Endodermal cell (in vitro differentiated cells): ENCODE data around the gene KIZ. TPM values are rescaled to one million over a fixed set of nuclear protein-coding genes. Genes with fewer than 3 reads are reported as not detected.

Source experiments
- DNase-seq: peaks from one replicate; pipeline ENCODE4 v3.0.0-alpha.2; 2017
- H3K27ac ChIP-seq: 2 replicates; pipeline ENCODE4 v1.5.1; 2013; ENCODE audit warnings: mild to moderate bottlenecking, low read depth, low read length, moderate library complexity
- H3K27me3 ChIP-seq: 2 replicates; pipeline ENCODE4 v1.6.1; 2013; ENCODE audit warnings: mild to moderate bottlenecking, low read length, moderate library complexity; ENCODE audit not compliant: insufficient read depth, control insufficient read depth, poor library complexity, severe bottlenecking
- H3K36me3 ChIP-seq: 2 replicates; pipeline ENCODE4 v1.7.0; 2013; ENCODE audit warnings: mild to moderate bottlenecking, low read length, moderate library complexity; ENCODE audit not compliant: control insufficient read depth, insufficient read depth
- H3K4me1 ChIP-seq: one replicate; pipeline ENCODE4 v1.7.0; 2013; ENCODE audit warnings: low read length; ENCODE audit not compliant: control insufficient read depth, insufficient read depth
- H3K4me3 ChIP-seq: 2 replicates; pipeline ENCODE4 v1.5.1; 2013; ENCODE audit warnings: mild to moderate bottlenecking, low read length, moderate library complexity
- H3K9ac ChIP-seq: 2 replicates; pipeline ENCODE4 v1.6.1; 2013; ENCODE audit warnings: mild to moderate bottlenecking, low read length, moderate library complexity; ENCODE audit not compliant: poor library complexity, severe bottlenecking; ENCODE audit errors: extremely low read depth
- H3K9me3 ChIP-seq: 2 replicates; pipeline ENCODE4 v1.6.1; 2013; ENCODE audit warnings: mild to moderate bottlenecking, low read length, moderate library complexity; ENCODE audit not compliant: control insufficient read depth
- H3K27ac Mint-ChIP-seq: 2 replicates; pipeline ENCODE4 v1.8.0; 2020; ENCODE audit warnings: mixed read lengths
- H3K27me3 Mint-ChIP-seq: 2 replicates; pipeline ENCODE4 v1.8.0; 2021; ENCODE audit warnings: mild to moderate bottlenecking, mixed read lengths; ENCODE audit not compliant: insufficient read depth
- H3K36me3 Mint-ChIP-seq: 2 replicates; pipeline ENCODE4 v1.8.0; 2020; ENCODE audit warnings: low read depth, mixed read lengths
- H3K4me1 Mint-ChIP-seq: 2 replicates; pipeline ENCODE4 v1.8.0; 2020; ENCODE audit warnings: mixed read lengths
- H3K4me3 Mint-ChIP-seq: 2 replicates; pipeline ENCODE4 v1.8.0; 2020; ENCODE audit warnings: mild to moderate bottlenecking, moderate library complexity, mixed read lengths
- H3K9me3 Mint-ChIP-seq: 2 replicates; pipeline ENCODE4 v1.8.0; 2020; ENCODE audit warnings: mild to moderate bottlenecking, mixed read lengths
- WGBS, 2 experiments: methylation state at CpG; one replicate each; pipeline versions ENCODE4 v1.1.5 to v1.1.7; 2013; ENCODE audit warnings: missing lambda C conversion rate in 2 of 2, mixed read lengths in 1 of 2; ENCODE audit not compliant: insufficient coverage in 1 of 2, insufficient read length in 1 of 2; 5-methylcytosine and 5-hydroxymethylcytosine counted together
- total RNA-seq, 2 donors: library from RNA; stranded (reverse); fragmentation: NEBNext Ultra II Directional in 1 of 2; extraction: Animal tissue kit (Norgen Biotek cat#: 25700) in 1 of 2; gene quantifications; 2 replicates in 1 of 2; 3 replicates in 1 of 2; pipeline ENCODE4 v1.2.1, GENCODE V29; 2021
- TF ChIP-seq, protein P1 (sequence below): fragments of 200-600 bp; sonication (generic); conservative IDR thresholded peaks from 2 replicates; pipeline ENCODE4 v1.5.0; 2021; ENCODE audit warnings: antibody characterized with exemption, mild to moderate bottlenecking

KIZ gene
- total RNA-seq, 2 donors from 2014 or later, result 50.3 to 50.8 TPM

DNA sequence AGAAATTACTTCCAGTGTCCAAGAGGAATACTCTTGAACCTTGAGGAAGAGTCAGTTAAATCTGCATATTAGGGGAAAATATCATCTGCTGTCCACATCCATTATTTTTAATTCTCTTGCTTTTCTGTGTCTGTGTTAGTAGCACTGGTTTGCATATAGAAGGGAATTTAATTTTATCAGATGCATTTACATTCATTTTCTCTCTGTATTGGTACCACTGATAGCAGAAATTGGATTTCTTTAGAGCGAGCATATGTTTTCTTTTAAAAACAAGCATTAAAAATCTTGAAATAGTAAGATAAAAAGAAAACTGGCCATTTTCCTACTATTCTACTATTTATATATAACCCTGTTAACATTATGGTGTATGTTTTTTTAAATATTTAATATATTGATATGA lies 83.8 kb downstream of the KIZ start:
- no peaks in the 10 kb centered on the region for H3K27me3 ChIP-seq
- H3K9me3 ChIP-seq, result no peaks in the 10 kb centered on the region
- Mint-ChIP-seq H3K27ac (no peak overlapping the region), H3K27me3 (no peaks in the 10 kb centered on the region), H3K36me3 (peaks cover 29% of the 10 kb centered on the region), H3K4me3 (no peak overlapping the region), H3K9me3 (no peaks in the 10 kb centered on the region), H3K4me1 (peaks cover 31% of the 10 kb centered on the region)
- peaks cover 3% of the 10 kb centered on the region for H3K4me1 ChIP-seq
- DNase-seq, result no peak
- no peaks in the 10 kb centered on the region for H3K36me3 ChIP-seq
- no peak overlapping the region for H3K4me3 ChIP-seq
- H3K9ac ChIP-seq, result no peak overlapping the region
- no peak overlapping the region for H3K27ac ChIP-seq
- no CpG with 5 or more reads among the region's 1 CpG for WGBS, 2 experiments
- TF ChIP-seq, protein P1, sequence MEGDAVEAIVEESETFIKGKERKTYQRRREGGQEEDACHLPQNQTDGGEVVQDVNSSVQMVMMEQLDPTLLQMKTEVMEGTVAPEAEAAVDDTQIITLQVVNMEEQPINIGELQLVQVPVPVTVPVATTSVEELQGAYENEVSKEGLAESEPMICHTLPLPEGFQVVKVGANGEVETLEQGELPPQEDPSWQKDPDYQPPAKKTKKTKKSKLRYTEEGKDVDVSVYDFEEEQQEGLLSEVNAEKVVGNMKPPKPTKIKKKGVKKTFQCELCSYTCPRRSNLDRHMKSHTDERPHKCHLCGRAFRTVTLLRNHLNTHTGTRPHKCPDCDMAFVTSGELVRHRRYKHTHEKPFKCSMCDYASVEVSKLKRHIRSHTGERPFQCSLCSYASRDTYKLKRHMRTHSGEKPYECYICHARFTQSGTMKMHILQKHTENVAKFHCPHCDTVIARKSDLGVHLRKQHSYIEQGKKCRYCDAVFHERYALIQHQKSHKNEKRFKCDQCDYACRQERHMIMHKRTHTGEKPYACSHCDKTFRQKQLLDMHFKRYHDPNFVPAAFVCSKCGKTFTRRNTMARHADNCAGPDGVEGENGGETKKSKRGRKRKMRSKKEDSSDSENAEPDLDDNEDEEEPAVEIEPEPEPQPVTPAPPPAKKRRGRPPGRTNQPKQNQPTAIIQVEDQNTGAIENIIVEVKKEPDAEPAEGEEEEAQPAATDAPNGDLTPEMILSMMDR, result no peak

DNA sequence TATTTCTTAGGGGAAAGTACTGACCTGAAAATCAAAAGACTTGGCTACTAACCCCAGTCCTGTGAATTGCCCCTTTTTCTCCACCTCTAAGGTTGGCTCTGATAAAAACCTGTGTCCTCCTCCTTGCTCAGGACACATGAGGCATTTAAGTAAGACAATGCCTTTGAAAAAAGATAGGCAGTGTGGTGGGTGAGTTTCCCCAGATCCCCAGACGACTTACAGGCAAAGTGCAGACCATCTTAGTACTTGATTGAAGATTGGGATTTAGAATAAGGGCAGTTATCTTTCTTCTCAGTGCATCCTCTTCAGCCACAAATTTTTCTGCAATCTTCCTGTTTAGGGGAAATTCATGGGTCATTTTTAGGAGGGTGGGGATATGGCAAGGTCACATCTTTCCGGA lies 87.8 kb downstream of the KIZ start:
- Mint-ChIP-seq H3K27me3 (no peaks in the 10 kb centered on the region), H3K9me3 (no peaks in the 10 kb centered on the region), H3K36me3 (peaks cover 21% of the 10 kb centered on the region), H3K4me3 (no peak overlapping the region), H3K27ac (peak overlapping the region; percentile 15), H3K4me1 (peaks cover 28% of the 10 kb centered on the region)
- TF ChIP-seq, protein P1, result no peak
- H3K9me3 ChIP-seq, result no peaks in the 10 kb centered on the region
- no peaks in the 10 kb centered on the region for H3K27me3 ChIP-seq
- H3K9ac ChIP-seq, result no peak overlapping the region
- no peaks in the 10 kb centered on the region for H3K36me3 ChIP-seq
- WGBS, 2 experiments, result 59 to 64% methylated on average over 2 of the region's 2 CpGs
- H3K4me1 ChIP-seq, result peaks cover 3% of the 10 kb centered on the region
- H3K4me3 ChIP-seq, result no peak overlapping the region
- H3K27ac ChIP-seq, result no peak overlapping the region
- DNase-seq, result no peak

DNA sequence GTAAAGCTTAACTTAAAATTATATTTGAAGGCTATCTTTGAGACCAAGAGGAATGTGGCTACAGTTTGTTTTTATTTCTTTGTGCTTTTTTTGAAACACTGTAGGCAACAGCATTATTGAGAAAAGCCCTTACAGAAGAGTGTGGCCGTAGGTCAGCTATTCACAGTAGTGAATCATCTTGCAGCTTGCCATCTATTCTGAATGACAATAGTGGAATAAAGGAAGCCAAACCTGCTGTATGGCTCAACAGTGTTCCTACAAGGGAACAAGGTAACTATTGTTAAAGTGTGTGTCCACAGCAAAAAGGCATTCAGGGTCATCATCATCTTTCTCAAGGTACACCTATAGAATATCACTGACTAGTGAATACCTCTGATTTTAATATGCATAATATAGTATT lies 88.5 kb downstream of the KIZ start:
- H3K4me1 ChIP-seq, result peaks cover 3% of the 10 kb centered on the region
- no peaks in the 10 kb centered on the region for H3K27me3 Mint-ChIP-seq
- H3K36me3 ChIP-seq, result no peaks in the 10 kb centered on the region
- peaks cover 21% of the 10 kb centered on the region for H3K4me1 Mint-ChIP-seq
- TF ChIP-seq, protein P1, result no peak
- H3K9me3 Mint-ChIP-seq, result no peaks in the 10 kb centered on the region
- no peaks in the 10 kb centered on the region for H3K9me3 ChIP-seq
- no peak overlapping the region for H3K4me3 Mint-ChIP-seq
- no peak overlapping the region for H3K9ac ChIP-seq
- DNase-seq, result no peak
- peaks cover 21% of the 10 kb centered on the region for H3K36me3 Mint-ChIP-seq
- no peak overlapping the region for H3K27ac Mint-ChIP-seq
- no peak overlapping the region for H3K27ac ChIP-seq
- H3K27me3 ChIP-seq, result no peaks in the 10 kb centered on the region
- 72 to 79% methylated on average over 1 of the region's 1 CpG for WGBS, 2 experiments
- no peak overlapping the region for H3K4me3 ChIP-seq
